GM12892 (cell line): Measurements from ENCODE around the gene TCF12.

Experiments used
- DNase-seq: peaks from one replicate; pipeline ENCODE4 v3.0.0; 2011; ENCODE audit not compliant: insufficient read length
- FAIRE-seq: peaks from 2 replicates; lab custom pipeline; 2011; peaks lifted over from hg19 to GRCh38; lab: Jason Lieb, UNC
- POLR2A ChIP-seq: IDR thresholded peaks from 2 replicates; pipeline ENCODE4 v1.6.1; 2011; ENCODE audit warnings: low read depth, low read length, control low read depth
- POLR2AphosphoS5 ChIP-seq: IDR thresholded peaks from 2 replicates; pipeline ENCODE4 v1.6.1; 2011; ENCODE audit warnings: low read depth, low read length, control low read depth
- TAF1 ChIP-seq: IDR thresholded peaks from 2 replicates; pipeline ENCODE4 v1.6.1; 2011; ENCODE audit warnings: low read depth, mild to moderate bottlenecking, control low read depth, low read length, borderline replicate concordance

The TCF12 gene

GRCh38 chr15:57339321-57339720 lies 420.9 kb downstream of the TCF12 start:
- TF ChIP-seq POLR2A (no peak), POLR2AphosphoS5 (no peak), TAF1 (no peak)
- FAIRE-seq = no peak
- DNase-seq = no peak
